Cerebellar cortex (tissue), 1 donor: ENCODE measurements around the gene SPECC1L.

Experiments
- DNase-seq: peaks from one replicate; pipeline ENCODE4 v3.0.0-alpha.2; 2015; ENCODE audit warnings: low spot score

The SPECC1L gene

GRCh38 chr22:24428751-24429410, 158.2 kb downstream of the SPECC1L start:
- no peak for DNase-seq

- peak; percentile 29 for DNase-seq
These were observed 159.1 kb downstream of the SPECC1L start for GRCh38 chr22:24429411-24430365.

GRCh38 chr22:24430431-24431308, 160.0 kb downstream of the SPECC1L start:
- DNase-seq, result peak; percentile 71

GRCh38 chr22:24431309-24432034, 160.8 kb downstream of the SPECC1L start:
- DNase-seq, result no peak

- peak; percentile 34 for DNase-seq
These were observed 161.6 kb downstream of the SPECC1L start for GRCh38 chr22:24432059-24432853.

GRCh38 chr22:24433001-24433827, 162.6 kb downstream of the SPECC1L start:
- no peak for DNase-seq

- DNase-seq, result no peak
These were observed 163.3 kb downstream of the SPECC1L start for GRCh38 chr22:24433828-24434470.

- no peak for DNase-seq
These were observed 164.1 kb downstream of the SPECC1L start for GRCh38 chr22:24434471-24435322.

- no peak for DNase-seq
These were observed 164.7 kb downstream of the SPECC1L start for GRCh38 chr22:24435323-24435645.

- no peak for DNase-seq
These were observed 165.3 kb downstream of the SPECC1L start for GRCh38 chr22:24435861-24436371.

GRCh38 chr22:24436553-24436952, 165.9 kb downstream of the SPECC1L start:
- no peak for DNase-seq

- no peak for DNase-seq
These were observed 166.5 kb downstream of the SPECC1L start for GRCh38 chr22:24437091-24437490.

GRCh38 chr22:24437741-24438328, 167.2 kb downstream of the SPECC1L start:
- DNase-seq, result no peak

- no peak for DNase-seq
These were observed 169.7 kb downstream of the SPECC1L start for GRCh38 chr22:24440270-24440717.

- peak; percentile 60 for DNase-seq
These were observed 170.2 kb downstream of the SPECC1L start for GRCh38 chr22:24440718-24441405.

GRCh38 chr22:24441406-24442351, 171.0 kb downstream of the SPECC1L start:
- no peak for DNase-seq
